ENCODE measurements around the gene HLA-DRA.
A peak's percentile ranks its signal among the peaks of the same experiment; 100 is the strongest.

GRCh38 chr6:32415521-32416019 lies 24.1 kb upstream of the HLA-DRA start:
- TF ChIP-seq CTCF (IDR thresholded peaks at IDR 0.05) (peak; percentile 93), TEAD1 (CRISPR knock-in tag; IDR thresholded peaks at IDR 0.05) (no peak), KAT7 (CRISPR knock-in tag; IDR thresholded peaks at IDR 0.05; ENCODE audit: borderline replicate concordance) (no peak), AR (CRISPR knock-in tag; IDR thresholded peaks at IDR 0.05) (no peak), FOXK1 (CRISPR knock-in tag; IDR thresholded peaks at IDR 0.05) (no peak), MAX (CRISPR knock-in tag; IDR thresholded peaks at IDR 0.05) (no peak), ZNF317 (CRISPR knock-in tag; IDR thresholded peaks at IDR 0.05; ENCODE audit: borderline replicate concordance, low read depth) (no peak), TCF7 (CRISPR knock-in tag; IDR thresholded peaks at IDR 0.05; ENCODE audit: low read depth) (no peak), ATF3 (CRISPR knock-in tag; conservative IDR thresholded peaks at IDR 0.05) (no peak), CREB1 (CRISPR knock-in tag; IDR thresholded peaks at IDR 0.05) (no peak), MLX (CRISPR knock-in tag; IDR thresholded peaks at IDR 0.05) (no peak), ZNF281 (CRISPR knock-in tag; IDR thresholded peaks at IDR 0.05) (no peak)
